Renal cortical epithelial cell (primary cell): Measurements from ENCODE around the gene TTC28. TPM values are rescaled to one million over a fixed set of nuclear protein-coding genes. Genes with fewer than 3 reads are reported as not detected.
"Not testable (repeated sequence)": the region's sequence is repeated elsewhere in the genome, so short reads cannot be mapped to it uniquely, and the experiment has no call there.

Source experiments
- DNase-seq: peaks from one replicate; pipeline ENCODE4 v3.0.0-alpha.2; 2011; ENCODE audit warnings: low read depth
- total RNA-seq: library from RNA; depleted of rRNA; stranded (reverse); fragments of >200 nt; gene quantifications from 2 replicates; pipeline ENCODE4 v1.2.3, GENCODE V29; 2014

Gene TTC28
- total RNA-seq, 1 donor from 2014 or later, result 28.3 TPM

- no peak for DNase-seq
These were observed 494.5 kb downstream of the TTC28 start for GRCh38 chr22:28185130-28185529.

- no peak for DNase-seq
These were observed 496.4 kb downstream of the TTC28 start for GRCh38 chr22:28183078-28183860.

- peak; percentile 64 for DNase-seq
These were observed 498.6 kb downstream of the TTC28 start for GRCh38 chr22:28180804-28181731.

- peak; percentile 10 for DNase-seq
These were observed 500.2 kb downstream of the TTC28 start for GRCh38 chr22:28179392-28179791.

GRCh38 chr22:28175730-28176492 is 503.7 kb downstream of the TTC28 start:
- no peak for DNase-seq

- DNase-seq, result no peak
These were observed 505.1 kb downstream of the TTC28 start for GRCh38 chr22:28174509-28174908.

GRCh38 chr22:28172892-28173670 is 506.6 kb downstream of the TTC28 start:
- peak; percentile 53 for DNase-seq

GRCh38 chr22:28171712-28172111 is 507.9 kb downstream of the TTC28 start:
- no peak for DNase-seq

- DNase-seq, result peak; percentile 72
These were observed 508.5 kb downstream of the TTC28 start for GRCh38 chr22:28171115-28171514.

- DNase-seq, result not testable (repeated sequence)
These were observed 510.3 kb downstream of the TTC28 start for GRCh38 chr22:28169314-28169713.

- DNase-seq, result no peak
These were observed 523.8 kb downstream of the TTC28 start for GRCh38 chr22:28155808-28156207.

GRCh38 chr22:28154861-28155260 is 524.8 kb downstream of the TTC28 start:
- no peak for DNase-seq

GRCh38 chr22:28151151-28151816 is 528.4 kb downstream of the TTC28 start:
- no peak for DNase-seq

- peak; percentile 27 for DNase-seq
These were observed 530.7 kb downstream of the TTC28 start for GRCh38 chr22:28148816-28149465.

- no peak for DNase-seq
These were observed 532.2 kb downstream of the TTC28 start for GRCh38 chr22:28147401-28147800.

GRCh38 chr22:28146401-28147314 is 533.0 kb downstream of the TTC28 start:
- no peak for DNase-seq

GRCh38 chr22:28143961-28144745 is 535.5 kb downstream of the TTC28 start:
- no peak for DNase-seq

- DNase-seq, result no peak
These were observed 536.3 kb downstream of the TTC28 start for GRCh38 chr22:28143241-28143865.
